DND-41 (cell line): ENCODE results near the gene AHRR.
"Not testable (repeated sequence)": the region's sequence is repeated elsewhere in the genome, so short reads cannot be mapped to it uniquely, and the experiment has no call there.

Experiments
- ATAC-seq: fragments of 200-7000 bp; cut with Tn5 transposase; 3 replicates; pipeline ENCODE4 v1.9.1; 2021; ENCODE audit warnings: low read depth; ENCODE audit not compliant: insufficient read depth
- DNase-seq: peaks from one replicate; pipeline ENCODE4 v3.0.0-alpha.2; 2020
- H2AFZ ChIP-seq: 2 replicates; pipeline ENCODE4 v1.6.0; 2012; ENCODE audit warnings: low read depth, low read length
- H3K27ac ChIP-seq: 2 replicates; pipeline ENCODE4 v1.5.1; 2012; ENCODE audit warnings: low read length, inconsistent platforms
- H3K27me3 ChIP-seq: fragments of 200-600 bp; sonication (generic); 2 replicates; pipeline ENCODE4 v1.6.0; 2012; ENCODE audit warnings: low read length, mild to moderate bottlenecking, inconsistent platforms; ENCODE audit not compliant: insufficient read depth, poor library complexity
- H3K36me3 ChIP-seq: 2 replicates; pipeline ENCODE4 v1.5.1; 2012; ENCODE audit warnings: low read length, inconsistent platforms; ENCODE audit not compliant: insufficient read depth
- H3K4me1 ChIP-seq: 2 replicates; pipeline ENCODE4 v1.5.1; 2012; ENCODE audit warnings: mild to moderate bottlenecking, low read length; ENCODE audit not compliant: insufficient read depth
- H3K4me2 ChIP-seq: 2 replicates; pipeline ENCODE4 v1.6.0; 2012; ENCODE audit warnings: mild to moderate bottlenecking, moderate library complexity, low read length, inconsistent platforms; ENCODE audit not compliant: insufficient read depth
- H3K4me3 ChIP-seq, 2 experiments: fragments of 200-600 bp in 1 of 2; shearing (Covaris generic) in 1 of 2; 2 replicates each; pipeline ENCODE4 v1.5.1; 2012 to 2016; ENCODE audit warnings: inconsistent platforms in 2 of 2, low read length in 2 of 2, mild to moderate bottlenecking in 2 of 2, low read depth in 1 of 2, moderate library complexity in 1 of 2
- H3K79me2 ChIP-seq: 2 replicates; pipeline ENCODE4 v1.6.0; 2012; ENCODE audit warnings: low read length, inconsistent platforms; ENCODE audit not compliant: insufficient read depth
- H3K9ac ChIP-seq: 2 replicates; pipeline ENCODE4 v1.6.0; 2012; ENCODE audit warnings: low read depth, mild to moderate bottlenecking, inconsistent platforms, low read length, moderate library complexity
- H3K9me3 ChIP-seq: 2 replicates; pipeline ENCODE4 v1.5.1; 2012; ENCODE audit warnings: low read length, moderate library complexity, mild to moderate bottlenecking, inconsistent platforms; ENCODE audit not compliant: insufficient read depth, severe bottlenecking
- H4K20me1 ChIP-seq: 2 replicates; pipeline ENCODE4 v1.6.0; 2012; ENCODE audit warnings: low read length; ENCODE audit not compliant: insufficient read depth
- CTCF ChIP-seq: IDR thresholded peaks from 2 replicates; pipeline ENCODE4 v1.5.1; 2012; ENCODE audit warnings: borderline replicate concordance, low read length, moderate library complexity, mild to moderate bottlenecking; ENCODE audit not compliant: poor library complexity, severe bottlenecking; ENCODE audit errors: extremely low read depth
- EZH2 ChIP-seq: IDR thresholded peaks from 3 replicates; pipeline ENCODE4 v1.6.1; 2012; ENCODE audit warnings: borderline replicate concordance, low read depth, mild to moderate bottlenecking, moderate library complexity, low read length, inconsistent platforms; ENCODE audit not compliant: severe bottlenecking

Gene AHRR

GRCh38 chr5:472656-473550, 151.4 kb downstream of the AHRR start:
- Histone ChIP-seq H3K27me3 (no peaks in the 10 kb centered on the region), H3K4me2 (peak overlapping the region; percentile 97), H3K4me1 (peaks cover 34% of the 10 kb centered on the region), H3K9me3 (no peaks in the 10 kb centered on the region), H2AFZ (peak overlapping the region; percentile 94), H3K9ac (peak overlapping the region; percentile 100), H4K20me1 (peaks cover 34% of the 10 kb centered on the region), H3K27ac (peak overlapping the region; percentile 94), H3K36me3 (peaks cover 22% of the 10 kb centered on the region), H3K4me3 (peak overlapping the region; percentile 73 to 84), H3K79me2 (peaks cover 35% of the 10 kb centered on the region)
- ATAC-seq = peak; percentile 72
- peak; percentile 88 for DNase-seq
- TF ChIP-seq EZH2 (no peak), CTCF (no peak)

DNA sequence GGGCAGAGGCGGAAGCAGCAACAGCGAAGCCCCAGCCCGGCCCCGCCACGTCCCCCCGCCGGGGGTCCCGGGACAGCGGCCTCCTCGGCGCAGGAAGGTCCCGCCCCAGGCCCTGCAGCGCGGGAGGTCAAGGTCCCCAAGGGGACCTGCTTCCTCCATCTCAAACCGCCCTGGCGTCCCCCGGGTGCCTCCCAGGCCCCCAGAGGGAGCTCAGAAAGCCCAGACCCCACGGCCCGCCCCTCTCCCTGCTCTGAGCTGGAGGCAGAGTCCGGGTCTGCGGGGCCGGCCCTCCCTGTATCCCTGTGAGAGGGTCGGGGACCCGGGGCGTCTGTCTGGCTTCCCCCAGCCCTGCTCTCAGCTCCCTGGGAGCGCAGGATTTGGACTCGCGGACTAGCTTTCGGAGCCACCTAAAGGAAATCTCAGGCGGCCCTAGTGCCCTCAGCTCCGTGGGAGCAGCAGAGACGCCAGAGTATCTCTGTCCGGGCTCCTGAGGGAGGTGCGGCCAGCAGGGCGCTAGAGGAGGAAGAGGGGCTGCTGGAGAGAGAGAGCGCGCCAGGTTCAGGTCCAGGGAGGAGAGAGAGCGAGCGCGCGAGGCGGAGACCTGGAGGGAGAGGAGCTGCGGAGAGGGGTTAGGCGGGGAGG, 152.2 kb downstream of the AHRR start:
- no peaks in the 10 kb centered on the region for H3K9me3 ChIP-seq
- peak overlapping the region; percentile 97 for H3K4me2 ChIP-seq
- H3K4me1 ChIP-seq = peaks cover 34% of the 10 kb centered on the region
- peaks cover 22% of the 10 kb centered on the region for H3K36me3 ChIP-seq
- H2AFZ ChIP-seq = peak overlapping the region; percentile 68
- peak overlapping the region; percentile 95 for H3K9ac ChIP-seq
- ATAC-seq (peak; percentile 34), DNase-seq (peak; percentile 47)
- H3K4me3 ChIP-seq = peak overlapping the region; percentile 73 to 75
- peaks cover 34% of the 10 kb centered on the region for H4K20me1 ChIP-seq
- H3K27me3 ChIP-seq = no peaks in the 10 kb centered on the region
- H3K79me2 ChIP-seq = peaks cover 35% of the 10 kb centered on the region
- H3K27ac ChIP-seq = peak overlapping the region; percentile 54
- no peak for TF ChIP-seq EZH2
- no peak for TF ChIP-seq CTCF

- peaks cover 35% of the 10 kb centered on the region for H3K79me2 ChIP-seq
- not testable (repeated sequence) for H3K27me3 ChIP-seq, ATAC-seq, H2AFZ ChIP-seq, H3K9me3 ChIP-seq, H3K27ac ChIP-seq, DNase-seq
- peaks cover 19% of the 10 kb centered on the region for H3K36me3 ChIP-seq
- H3K4me2 ChIP-seq = peak overlapping the region; percentile 97
- H3K4me3 ChIP-seq = peak overlapping the region; percentile 73 to 75; a peak in 3 of 4 replicates
- peak overlapping the region; percentile 95; the same call in 1 of the 2 replicates for H3K9ac ChIP-seq
- peaks cover 34% of the 10 kb centered on the region for H3K4me1 ChIP-seq
- H4K20me1 ChIP-seq = peaks cover 34% of the 10 kb centered on the region
Measured at GRCh38 chr5:474232-474839, 152.8 kb downstream of the AHRR start.
